H1 (cell line): Measurements from ENCODE around the gene RBCK1. TPM values are rescaled to one million over a fixed set of nuclear protein-coding genes. Genes with fewer than 3 reads are reported as not detected.
A peak's percentile ranks its signal among the peaks of the same experiment; 100 is the strongest.

Source experiments
- CTCF ChIA-PET: fragments of 300-600 bp; sonication (Branson Sonifier 250); formaldehyde crosslinking; loops from one replicate; lab custom pipeline; 2021; ENCODE audit not compliant: partially characterized antibody; lab: Charles Lee
- POLR2A ChIA-PET: fragments of 300-600 bp; sonication (Branson Sonifier 250); formaldehyde crosslinking; loops from one replicate; lab custom pipeline; 2021; ENCODE audit warnings: inconsistent platforms; ENCODE audit not compliant: partially characterized antibody; lab: Charles Lee
- DNase-seq, 2 experiments: peaks; one replicate each; pipeline versions ENCODE4 v3.0.0 to v3.0.0-alpha.2; 2010 to 2022; ENCODE audit warnings: low spot score in 2 of 2, low read depth in 1 of 2, mixed read lengths in 1 of 2
- FAIRE-seq: peaks from 2 replicates; lab custom pipeline; 2011; peaks lifted over from hg19 to GRCh38; lab: Jason Lieb, UNC
- H2AFZ ChIP-seq: 2 replicates; pipeline ENCODE4 v1.8.1; 2012; ENCODE audit warnings: low read length, inconsistent platforms
- H2AK5ac ChIP-seq: 2 replicates; pipeline ENCODE4 v1.6.1; 2013; ENCODE audit warnings: low read depth, low read length
- H2BK120ac ChIP-seq: replicated peaks from 2 replicates; pipeline ENCODE3; 2013; ENCODE audit warnings: low read depth, low read length, inconsistent platforms
- H2BK12ac ChIP-seq: 2 replicates; pipeline ENCODE4 v1.6.1; 2013; ENCODE audit warnings: low read depth, low read length
- H2BK15ac ChIP-seq: 2 replicates; pipeline ENCODE4 v1.6.1; 2013; ENCODE audit warnings: low read length
- H2BK20ac ChIP-seq: 2 replicates; pipeline ENCODE4 v1.6.1; 2013; ENCODE audit warnings: low read length
- H2BK5ac ChIP-seq: 2 replicates; pipeline ENCODE4 v1.6.1; 2013; ENCODE audit warnings: low read depth, low read length
- H3K14ac ChIP-seq: 2 replicates; pipeline ENCODE4 v1.6.1; 2013; ENCODE audit warnings: inconsistent platforms; ENCODE audit not compliant: insufficient read length
- H3K18ac ChIP-seq: 2 replicates; pipeline ENCODE4 v1.6.1; 2013; ENCODE audit warnings: low read length; ENCODE audit errors: extremely low read depth
- H3K23ac ChIP-seq: 2 replicates; pipeline ENCODE4 v1.6.1; 2013; ENCODE audit warnings: inconsistent platforms; ENCODE audit not compliant: insufficient read length
- H3K23me2 ChIP-seq: 2 replicates; pipeline ENCODE4 v1.6.1; 2013; ENCODE audit warnings: low read depth, low read length
- H3K27ac ChIP-seq: 2 replicates; pipeline ENCODE4 v1.6.1; 2011; ENCODE audit warnings: low read depth, low read length, inconsistent platforms
- H3K27me3 ChIP-seq, 4 experiments: replicated peaks in 1 of 4; 1 replicate in 1 of 4; 2 replicates in 3 of 4; pipeline versions ENCODE4 v1.6.1 to v1.8.1; 2011 to 2013; ENCODE audit warnings: low read length in 3 of 4, mild to moderate bottlenecking in 3 of 4, inconsistent platforms in 2 of 4, mixed read lengths in 2 of 4, moderate library complexity in 1 of 4; ENCODE audit not compliant: control insufficient read depth in 3 of 4, insufficient read depth in 3 of 4; ENCODE audit errors: extremely low read depth in 1 of 4
- H3K36me3 ChIP-seq, 4 experiments: 2 replicates each; pipeline versions ENCODE4 v1.6.1 to v1.8.1; 2011 to 2013; ENCODE audit warnings: mild to moderate bottlenecking in 4 of 4, low read length in 3 of 4, moderate library complexity in 2 of 4, control low read depth in 1 of 4, inconsistent platforms in 1 of 4; ENCODE audit not compliant: insufficient read depth in 4 of 4, control insufficient read depth in 2 of 4
- H3K4ac ChIP-seq: replicated peaks from 2 replicates; pipeline ENCODE3; 2013; ENCODE audit warnings: low read length, low read depth, mixed read lengths, inconsistent platforms; ENCODE audit not compliant: insufficient read length
- H3K4me1 ChIP-seq, 4 experiments: replicated peaks in 1 of 4; 1 replicate in 1 of 4; 2 replicates in 3 of 4; pipeline versions ENCODE4 v1.6.1 to v1.8.1; 2011 to 2013; ENCODE audit warnings: low read length in 3 of 4, inconsistent platforms in 2 of 4, mixed read lengths in 1 of 4; ENCODE audit not compliant: insufficient read depth in 4 of 4, control insufficient read depth in 3 of 4
- H3K4me2 ChIP-seq, 2 experiments: 2 replicates each; pipeline versions ENCODE4 v1.6.1 to v1.8.1; 2011 to 2013; ENCODE audit warnings: low read depth in 2 of 2, low read length in 2 of 2, control low read depth in 1 of 2, inconsistent platforms in 1 of 2, mild to moderate bottlenecking in 1 of 2; ENCODE audit not compliant: insufficient read depth in 1 of 2
- H3K4me3 ChIP-seq, 4 experiments: fragments of 200-600, 300-600 bp in 1 of 4; sonication (generic), shearing (Covaris generic), sonication (Bioruptor Twin) in 1 of 4; 2 replicates each; pipeline versions ENCODE4 v1.5.1 to v1.8.1; 2011 to 2016; ENCODE audit warnings: low read length in 4 of 4, low read depth in 3 of 4, control low read depth in 2 of 4, inconsistent platforms in 2 of 4, mild to moderate bottlenecking in 2 of 4, mixed read lengths in 1 of 4, moderate library complexity in 1 of 4; ENCODE audit not compliant: insufficient read depth in 2 of 4; ENCODE audit errors: extremely low read depth in 1 of 4
- H3K56ac ChIP-seq: replicated peaks from 2 replicates; pipeline ENCODE3; 2013; ENCODE audit warnings: low read depth, mild to moderate bottlenecking, mixed read lengths, low read length, inconsistent platforms; ENCODE audit not compliant: insufficient read length
- H3K79me1 ChIP-seq: 2 replicates; pipeline ENCODE4 v1.6.1; 2013; ENCODE audit warnings: low read depth, low read length, control low read depth
- H3K79me2 ChIP-seq, 2 experiments: 2 replicates each; pipeline versions ENCODE4 v1.6.1 to v1.8.1; 2012 to 2013; ENCODE audit warnings: low read length in 2 of 2, mild to moderate bottlenecking in 2 of 2, inconsistent platforms in 1 of 2; ENCODE audit not compliant: insufficient read depth in 2 of 2, control insufficient read depth in 1 of 2
- H3K9ac ChIP-seq, 4 experiments: replicated peaks in 1 of 4; 1 replicate in 1 of 4; 2 replicates in 3 of 4; pipeline versions ENCODE4 v1.6.1 to v1.8.1; 2011 to 2013; ENCODE audit warnings: low read depth in 3 of 4, low read length in 3 of 4, control low read depth in 2 of 4, mild to moderate bottlenecking in 2 of 4, moderate library complexity in 2 of 4, inconsistent platforms in 1 of 4; ENCODE audit errors: extremely low read depth in 1 of 4
- H3K9me3 ChIP-seq, 2 experiments: 2 replicates each; pipeline versions ENCODE4 v1.6.1 to v1.8.1; 2012 to 2013; ENCODE audit warnings: mild to moderate bottlenecking in 2 of 2, moderate library complexity in 2 of 2, control low read depth in 1 of 2, inconsistent platforms in 1 of 2, low read depth in 1 of 2, low read length in 1 of 2, mixed read lengths in 1 of 2; ENCODE audit not compliant: insufficient read depth in 2 of 2
- H4K20me1 ChIP-seq, 2 experiments: replicated peaks in 1 of 2; 2 replicates each; pipeline versions ENCODE3 to v1.8.1; 2011 to 2013; ENCODE audit warnings: inconsistent platforms in 2 of 2, low read length in 2 of 2, mild to moderate bottlenecking in 1 of 2; ENCODE audit not compliant: insufficient read depth in 2 of 2, control insufficient read depth in 1 of 2
- H4K5ac ChIP-seq: 2 replicates; pipeline ENCODE4 v1.6.1; 2013; ENCODE audit warnings: low read length, low read depth, mixed read lengths, inconsistent platforms; ENCODE audit not compliant: insufficient read length
- H4K8ac ChIP-seq: 2 replicates; pipeline ENCODE4 v1.8.0; 2013; ENCODE audit warnings: mild to moderate bottlenecking, moderate library complexity, low read length, inconsistent platforms; ENCODE audit not compliant: insufficient read depth; ENCODE audit errors: extremely low read depth
- H4K91ac ChIP-seq: replicated peaks from 2 replicates; pipeline ENCODE3; 2013; ENCODE audit warnings: low read length, mixed read lengths, inconsistent platforms; ENCODE audit not compliant: insufficient read length
- POLR2A ChIP-seq, 2 experiments: IDR thresholded peaks; 1 replicate in 1 of 2; 2 replicates in 1 of 2; pipeline ENCODE4 v1.6.1; 2011; ENCODE audit warnings: low read depth in 2 of 2, low read length in 2 of 2, mild to moderate bottlenecking in 2 of 2; ENCODE audit errors: control extremely low read depth in 1 of 2
- TBP ChIP-seq: IDR thresholded peaks from 2 replicates; pipeline ENCODE4 v1.6.1; 2011; ENCODE audit warnings: low read depth, low read length, improper control_type of control experiment
- WGBS, 2 experiments: shearing (Covaris generic) in 1 of 2; methylation state at CpG; one replicate each; pipeline versions ENCODE4 v1.1.6 to v1.1.7; 2013 to 2015; ENCODE audit warnings: low lambda C conversion rate in 2 of 2, mixed read lengths in 2 of 2, inconsistent platforms in 1 of 2, low coverage in 1 of 2, missing lambda C conversion rate in 1 of 2; ENCODE audit not compliant: insufficient replicate concordance in 2 of 2, insufficient coverage in 1 of 2, insufficient read length in 1 of 2; ENCODE audit errors: extremely low coverage in 1 of 2, missing lambda C conversion rate in 1 of 2; 5-methylcytosine and 5-hydroxymethylcytosine counted together
- polyA plus RNA-seq, 7 experiments: library from polyadenylated mRNA; depleted of rRNA in 3 of 7; stranded (reverse) in 5 of 7; unstranded in 2 of 7; fragments of >200 nt in 5 of 7; fragments of 200-250 nt in 2 of 7; gene quantifications; 1 replicate in 5 of 7; 2 replicates in 1 of 7; 4 replicates in 1 of 7; pipeline versions ENCODE4 v1.2.1 to v1.2.3, GENCODE V29; 2011 to 2013; ENCODE audit warnings: missing spikeins in 2 of 7, mixed read lengths in 2 of 7
- total RNA-seq: library from RNA; stranded (reverse); fragmentation: NEBNext Ultra II Directional; extraction: Animal tissue kit (Norgen Biotek cat#: 25700); gene quantifications from 2 replicates; pipeline ENCODE4 v1.2.1, GENCODE V29; 2021

Gene RBCK1
- total and polyA plus RNA-seq, 2 of the 8 experiments (the other 6 are each of a cell fraction or from before 2014, with no cell fraction given): 43.1 to 54.7 TPM

DNA sequence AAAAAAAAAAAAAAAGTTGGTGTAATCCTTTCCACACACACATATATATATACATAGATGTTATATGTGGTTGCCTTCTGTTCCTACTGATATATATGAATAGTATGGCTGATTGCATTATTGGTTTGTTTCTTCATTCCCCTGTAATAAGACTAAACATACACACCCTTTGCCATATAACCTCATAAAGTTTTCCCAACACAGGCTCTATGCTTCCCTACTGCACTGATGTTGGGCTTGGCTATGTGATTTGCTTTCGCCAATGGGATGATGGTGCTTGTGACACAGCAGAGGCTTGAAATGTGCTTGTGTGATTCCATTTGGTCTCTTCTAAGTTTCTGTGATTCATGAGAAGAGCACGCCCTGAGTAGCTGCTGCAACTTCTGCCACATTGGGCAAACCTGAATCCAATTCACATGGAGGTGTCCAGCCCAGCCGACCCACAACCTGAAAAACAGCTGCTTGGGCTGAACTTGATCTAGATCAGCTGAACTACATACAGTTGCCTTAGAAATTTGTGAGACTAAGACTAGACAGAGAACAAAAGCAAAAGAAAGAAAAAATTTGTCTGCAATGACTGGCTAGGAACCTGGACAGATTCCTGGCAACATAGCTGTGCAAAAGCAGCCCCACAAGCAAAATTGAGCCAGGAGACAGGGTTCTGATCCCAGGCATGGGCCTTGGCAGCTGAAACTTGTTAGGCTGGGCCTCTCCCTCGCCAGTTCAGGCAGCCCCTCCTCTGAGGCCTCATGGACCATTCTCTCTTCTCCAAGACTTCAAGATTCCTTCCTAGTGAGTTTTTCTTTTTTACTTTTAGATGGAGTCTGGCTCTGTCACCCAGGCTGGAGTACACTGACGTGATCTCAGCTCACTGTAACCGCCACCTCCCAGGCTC lies 67.6 kb downstream of the RBCK1 start:
- Histone ChIP-seq H3K23me2 (no peaks in the 10 kb centered on the region), H4K5ac (no peak overlapping the region), H4K8ac (no peak overlapping the region), H3K9ac (no peak overlapping the region), H2BK5ac (no peak overlapping the region), H3K18ac (no peak overlapping the region), H3K9me3 (peaks cover 2 to 5% of the 10 kb centered on the region in 2 experiments; a peak in 2 of 4 replicates), H3K56ac (no peak overlapping the region), H2BK12ac (no peak overlapping the region), H3K36me3 (peaks cover 0 to 15% (median 12%) of the 10 kb centered on the region in 4 experiments; a peak in 6 of 8 replicates), H3K79me2 (no peaks in the 10 kb centered on the region), H2AFZ (no peak overlapping the region), H2BK15ac (no peak overlapping the region), H3K4ac (no peak overlapping the region), H2BK120ac (no peak overlapping the region), H4K20me1 (peaks cover 0 to 2% of the 10 kb centered on the region in 2 experiments), H3K4me1 (no peaks in the 10 kb centered on the region), H3K27me3 (no peaks in the 10 kb centered on the region), H3K27ac (no peak overlapping the region), H3K4me2 (no peak overlapping the region), H3K23ac (no peak overlapping the region), H3K14ac (no peak overlapping the region), H3K4me3 (no peak overlapping the region), H2BK20ac (no peak overlapping the region), H3K79me1 (no peaks in the 10 kb centered on the region), H2AK5ac (no peak overlapping the region), H4K91ac (no peak overlapping the region)
- POLR2A ChIA-PET: interaction anchor here (1.0 to 2.3 kb wide), 8 partner anchors 10 to 128 kb away, joined by 3 to 16 read pairs (median 4); partner anchors contain the start of gene TBC1D20
- no peak for TF ChIP-seq TBP
- TF ChIP-seq POLR2A (IDR thresholded peaks at IDR 0.05; ENCODE audit: control extremely low read depth in 1 of 2, low read depth in 2 of 2, low read length in 2 of 2): peak in 1 of 2 experiments; percentile 19; a peak in 1 of 3 replicates
- WGBS, 2 experiments: 92% methylated on average over 6 of the region's 6 CpGs; no CpG with 5 or more reads in 1 of the 2 experiments
- DNase-seq (no peak), FAIRE-seq (no peak)
- CTCF ChIA-PET: interaction anchor here (0.6 to 5.3 kb wide), 11 partner anchors 10 to 193 kb away, joined by 3 to 36 read pairs (median 4); partner anchors contain the start of gene TBC1D20
